Activated CD8-positive, alpha-beta T cell treated with anti-CD3 and anti-CD28 coated beads for 36 hours (primary cell): ENCODE results near the gene SHMT2. TPM values are rescaled to one million over a fixed set of nuclear protein-coding genes. Genes with fewer than 3 reads are reported as not detected.

Experiments
- ATAC-seq: fragments of 200-7000 bp; cut with Tn5 transposase; one replicate; pipeline ENCODE4 v1.10.0; 2021; ENCODE audit warnings: mild to moderate bottlenecking, moderate library complexity
- CTCF ChIA-PET: fragments of 350-600 bp; sonication (Branson Sonifier 250); formaldehyde crosslinking; loops from one replicate; lab custom pipeline; 2021; ENCODE audit warnings: antibody characterized with exemption; lab: Charles Lee
- POLR2A ChIA-PET: fragments of 350-600 bp; sonication (Branson Sonifier 250); formaldehyde crosslinking; loops from one replicate; lab custom pipeline; 2021; ENCODE audit warnings: antibody characterized with exemption; lab: Charles Lee
- DNase-seq: peaks from one replicate; pipeline ENCODE4 v3.0.0-alpha.2; 2020
- H3K27ac Mint-ChIP-seq: one replicate; pipeline ENCODE4 v1.8.0; 2021; ENCODE audit warnings: mild to moderate bottlenecking, mixed read lengths
- H3K27me3 Mint-ChIP-seq: one replicate; pipeline ENCODE4 v1.8.0; 2021; ENCODE audit warnings: mixed read lengths
- H3K36me3 Mint-ChIP-seq: one replicate; pipeline ENCODE4 v1.8.0; 2021; ENCODE audit warnings: low read depth, mixed read lengths
- H3K4me1 Mint-ChIP-seq: one replicate; pipeline ENCODE4 v1.8.0; 2021; ENCODE audit warnings: low read depth, mixed read lengths
- H3K4me3 Mint-ChIP-seq: one replicate; pipeline ENCODE4 v1.8.0; 2021; ENCODE audit warnings: mild to moderate bottlenecking, moderate library complexity, mixed read lengths
- H3K9me3 Mint-ChIP-seq: one replicate; pipeline ENCODE4 v1.8.0; 2021; ENCODE audit warnings: mixed read lengths
- CTCF ChIP-seq: fragments of 200-600 bp; IDR thresholded peaks from one replicate; pipeline ENCODE4 v1.8.0; 2022; ENCODE audit warnings: antibody characterized with exemption, mild to moderate bottlenecking
- intact Hi-C: fragments of 100-400 bp; cut with micrococcal nuclease; formaldehyde crosslinking; loops from one replicate; pipeline ENCODE4 v1.10.0; 2022
- total RNA-seq, 2 experiments: library from RNA; stranded (reverse); gene quantifications; one replicate each; pipeline ENCODE4 v1.2.3, GENCODE V29; 2021

Gene SHMT2
- total RNA-seq, 2 experiments from 2014 or later = 480 to 529 TPM

DNA sequence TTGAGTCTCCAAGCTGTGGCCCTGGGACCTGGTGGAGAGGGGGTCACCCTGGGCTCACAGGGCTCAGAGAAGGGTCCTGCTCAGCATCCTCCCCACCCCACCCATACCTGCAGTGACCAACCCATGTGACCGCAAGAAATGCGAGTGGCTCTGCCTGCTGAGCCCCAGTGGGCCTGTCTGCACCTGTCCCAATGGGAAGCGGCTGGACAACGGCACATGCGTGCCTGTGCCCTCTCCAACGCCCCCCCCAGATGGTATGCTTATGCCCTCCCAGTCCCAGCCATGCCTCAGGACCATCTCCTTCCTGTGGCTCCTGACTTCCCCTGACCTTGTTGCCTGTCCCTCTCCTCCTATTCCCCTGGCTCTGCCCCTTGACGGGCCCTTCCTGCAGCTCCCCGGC is 19.6 kb upstream of the SHMT2 start:
- intact Hi-C loops = no loop called here
- Mint-ChIP-seq H3K27me3 (peaks cover 16% of the 10 kb centered on the region), H3K36me3 (no peaks in the 10 kb centered on the region), H3K4me1 (peaks cover 15% of the 10 kb centered on the region), H3K4me3 (no peak overlapping the region), H3K27ac (no peak overlapping the region), H3K9me3 (no peaks in the 10 kb centered on the region)
- ChIA-PET POLR2A (no interaction called here), CTCF (interaction anchor here (1.0 kb wide), 1 partner anchor 243 kb away, joined by 3 read pairs; no protein-coding TSS in a partner anchor)
- no peak for ATAC-seq
- TF ChIP-seq CTCF = no peak
- no peak for DNase-seq

DNA sequence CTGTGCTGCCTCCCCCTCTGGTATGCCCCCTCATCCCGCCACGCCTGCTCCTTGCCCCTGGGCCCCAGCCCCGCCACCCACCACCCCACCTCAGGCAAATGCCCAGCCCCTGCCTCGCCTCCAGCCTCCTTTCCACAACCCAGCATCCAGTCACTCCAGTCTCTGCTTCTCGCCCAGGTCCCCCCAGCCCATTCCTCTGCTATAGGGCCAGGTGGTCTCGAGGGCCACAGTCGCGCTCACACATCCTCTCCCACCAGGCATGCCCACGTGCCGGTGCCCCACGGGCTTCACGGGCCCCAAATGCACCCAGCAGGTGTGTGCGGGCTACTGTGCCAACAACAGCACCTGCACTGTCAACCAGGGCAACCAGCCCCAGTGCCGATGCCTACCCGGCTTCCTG is 19.1 kb upstream of the SHMT2 start:
- CTCF ChIA-PET = no interaction called here
- Mint-ChIP-seq H3K4me3 (no peak overlapping the region), H3K4me1 (peaks cover 18% of the 10 kb centered on the region), H3K36me3 (no peaks in the 10 kb centered on the region), H3K9me3 (no peaks in the 10 kb centered on the region), H3K27ac (no peak overlapping the region), H3K27me3 (peaks cover 21% of the 10 kb centered on the region)
- no peak for TF ChIP-seq CTCF
- DNase-seq (no peak), ATAC-seq (no peak)
- POLR2A ChIA-PET = no interaction called here
- intact Hi-C loops = no loop called here

- ChIA-PET CTCF (interaction anchor here (0.7 to 1.0 kb wide), 2 partner anchors 22 to 28 kb away, joined by 3 read pairs; no protein-coding TSS in a partner anchor), POLR2A (no interaction called here)
- Mint-ChIP-seq H3K27ac (no peak overlapping the region), H3K4me3 (no peak overlapping the region), H3K27me3 (peaks cover 28% of the 10 kb centered on the region), H3K9me3 (no peaks in the 10 kb centered on the region), H3K4me1 (peaks cover 23% of the 10 kb centered on the region), H3K36me3 (no peaks in the 10 kb centered on the region)
- DNase-seq (no peak), ATAC-seq (no peak)
- no peak for TF ChIP-seq CTCF
- intact Hi-C loops = no loop called here
Observed at GRCh38 chr12:57210926-57211692, 18.4 kb upstream of the SHMT2 start.

DNA sequence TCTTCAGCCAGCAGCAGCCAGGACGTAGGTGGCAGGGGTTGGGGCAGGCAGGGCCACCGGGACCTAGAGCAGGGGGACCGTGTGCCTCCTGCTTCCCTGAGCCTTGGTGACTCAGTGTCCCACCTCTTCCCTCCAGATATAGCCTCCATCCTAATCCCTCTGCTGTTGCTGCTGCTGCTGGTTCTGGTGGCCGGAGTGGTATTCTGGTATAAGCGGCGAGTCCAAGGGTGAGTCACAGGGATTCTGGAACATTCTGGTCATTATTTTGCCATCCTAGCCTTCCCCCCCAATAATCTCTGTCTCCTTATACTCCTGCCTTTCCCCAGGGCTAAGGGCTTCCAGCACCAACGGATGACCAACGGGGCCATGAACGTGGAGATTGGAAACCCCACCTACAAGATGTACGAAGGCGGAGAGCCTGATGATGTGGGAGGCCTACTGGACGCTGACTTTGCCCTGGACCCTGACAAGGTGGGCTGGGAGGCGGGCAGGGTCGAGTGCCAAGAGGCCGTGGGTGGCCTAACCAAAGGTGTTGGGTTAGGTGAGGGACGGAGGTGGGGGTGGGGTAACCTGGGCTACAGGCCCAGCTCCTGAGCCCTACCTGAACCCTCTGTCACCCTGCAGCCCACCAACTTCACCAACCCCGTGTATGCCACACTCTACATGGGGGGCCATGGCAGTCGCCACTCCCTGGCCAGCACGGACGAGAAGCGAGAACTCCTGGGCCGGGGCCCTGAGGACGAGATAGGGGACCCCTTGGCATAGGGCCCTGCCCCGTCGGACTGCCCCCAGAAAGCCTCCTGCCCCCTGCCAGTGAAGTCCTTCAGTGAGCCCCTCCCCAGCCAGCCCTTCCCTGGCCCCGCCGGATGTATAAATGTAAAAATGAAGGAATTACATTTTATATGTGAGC is 17.5 kb upstream of the SHMT2 start:
- peaks cover 23% of the 10 kb centered on the region for H3K4me1 Mint-ChIP-seq
- no peak for ATAC-seq
- intact Hi-C loops = no loop called here
- no peak for TF ChIP-seq CTCF
- H3K4me3 Mint-ChIP-seq = no peak overlapping the region
- no peak for DNase-seq
- POLR2A ChIA-PET = interaction anchor here (8.2 kb wide), 1 partner anchor 28 kb away, joined by 99 read pairs; a partner anchor contains a TSS
- H3K27me3 Mint-ChIP-seq = peaks cover 29% of the 10 kb centered on the region
- H3K27ac Mint-ChIP-seq = no peak overlapping the region
- no peaks in the 10 kb centered on the region for H3K9me3 Mint-ChIP-seq
- CTCF ChIA-PET = interaction anchor here (1.0 to 8.8 kb wide), 5 partner anchors 21 to 38 kb away, joined by 3 to 397 read pairs (median 17); partner anchors contain the start of gene STAC3
- H3K36me3 Mint-ChIP-seq = no peaks in the 10 kb centered on the region
